HuH-7 (cell line): ENCODE results near the gene SMIM41.
"Not testable (repeated sequence)": the region's sequence is repeated elsewhere in the genome, so short reads cannot be mapped to it uniquely, and the experiment has no call there.

Source experiments
- DNase-seq: peaks from one replicate; pipeline ENCODE4 v3.0.0; 2011; ENCODE audit warnings: low spot score

Gene SMIM41

DNA sequence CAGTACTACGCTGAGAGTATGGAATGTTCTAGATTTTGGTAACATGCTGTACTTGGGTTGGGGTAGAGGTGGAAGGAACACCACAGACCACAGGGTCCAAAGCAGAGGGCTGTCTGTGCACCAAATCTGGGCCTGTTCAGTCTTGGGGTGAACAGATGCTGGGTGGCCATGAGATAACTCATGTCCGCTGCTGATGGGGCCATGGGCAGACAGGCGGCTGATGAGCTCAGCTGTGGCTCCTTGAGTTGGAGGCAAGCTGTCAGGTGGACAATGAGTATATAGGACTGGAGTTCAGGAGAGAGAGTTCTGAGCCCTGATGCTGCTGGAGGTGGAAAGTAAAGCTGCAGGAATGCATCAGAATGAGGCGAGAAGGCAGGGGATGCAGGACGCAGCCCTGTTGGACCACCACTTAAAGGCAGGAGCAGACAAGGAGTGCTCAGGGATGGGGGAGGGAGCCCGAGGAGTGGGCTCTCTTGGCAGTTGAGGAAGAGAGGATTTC is 6.2 kb downstream of the SMIM41 start:
- no peak for DNase-seq

GRCh38 chr12:52086366-52086765 is 6.9 kb downstream of the SMIM41 start:
- no peak for DNase-seq

GRCh38 chr12:52086944-52087835 is 7.7 kb downstream of the SMIM41 start:
- peak; percentile 6 for DNase-seq

- peak; percentile 14 for DNase-seq
Observed at GRCh38 chr12:52087961-52088820, 8.7 kb downstream of the SMIM41 start.

DNA sequence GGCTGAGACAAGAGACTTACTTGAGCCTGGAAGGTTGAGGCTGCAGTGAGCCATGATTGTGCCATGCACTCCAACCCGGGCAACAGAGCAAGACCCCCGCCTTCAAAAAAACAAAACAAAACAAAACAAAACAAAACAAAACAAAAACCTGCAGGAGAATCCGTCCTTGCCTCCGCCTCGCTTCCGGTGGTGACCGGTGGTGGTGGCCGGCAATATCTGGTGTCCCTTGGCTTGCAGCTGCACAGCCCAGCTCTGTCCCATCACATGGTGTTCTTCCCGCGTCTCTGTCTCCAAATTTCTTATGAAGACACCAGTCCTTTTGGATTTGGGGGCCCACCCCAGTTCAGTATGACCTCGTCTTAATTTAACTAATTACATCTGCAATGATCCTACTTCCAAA is 10.0 kb downstream of the SMIM41 start:
- DNase-seq: no peak

GRCh38 chr12:52090291-52090690 is 10.8 kb downstream of the SMIM41 start:
- peak; percentile 3 for DNase-seq

DNA sequence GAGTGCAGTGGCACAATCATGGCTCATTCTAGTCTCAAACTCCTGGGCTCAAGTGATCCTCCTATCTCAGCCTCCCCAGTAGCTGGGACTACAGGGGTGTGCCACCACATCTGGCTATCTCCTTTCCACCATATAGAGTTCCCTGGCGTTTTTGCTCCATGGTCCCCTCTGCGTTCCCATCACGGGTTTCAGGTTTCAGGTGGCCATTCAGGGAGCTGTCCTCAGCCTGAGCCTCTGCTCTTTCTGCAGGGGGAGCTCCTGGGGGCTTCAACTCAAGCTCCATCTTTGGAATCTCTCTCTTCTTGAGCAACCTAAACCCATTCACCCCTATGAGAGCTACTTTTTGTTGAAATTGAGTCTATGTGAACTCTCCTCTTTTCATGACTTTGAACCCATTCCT is 11.6 kb downstream of the SMIM41 start:
- peak; percentile 5 for DNase-seq

GRCh38 chr12:52091869-52092268 is 12.4 kb downstream of the SMIM41 start:
- DNase-seq: no peak

GRCh38 chr12:52093346-52093745 is 13.8 kb downstream of the SMIM41 start:
- no peak for DNase-seq

DNA sequence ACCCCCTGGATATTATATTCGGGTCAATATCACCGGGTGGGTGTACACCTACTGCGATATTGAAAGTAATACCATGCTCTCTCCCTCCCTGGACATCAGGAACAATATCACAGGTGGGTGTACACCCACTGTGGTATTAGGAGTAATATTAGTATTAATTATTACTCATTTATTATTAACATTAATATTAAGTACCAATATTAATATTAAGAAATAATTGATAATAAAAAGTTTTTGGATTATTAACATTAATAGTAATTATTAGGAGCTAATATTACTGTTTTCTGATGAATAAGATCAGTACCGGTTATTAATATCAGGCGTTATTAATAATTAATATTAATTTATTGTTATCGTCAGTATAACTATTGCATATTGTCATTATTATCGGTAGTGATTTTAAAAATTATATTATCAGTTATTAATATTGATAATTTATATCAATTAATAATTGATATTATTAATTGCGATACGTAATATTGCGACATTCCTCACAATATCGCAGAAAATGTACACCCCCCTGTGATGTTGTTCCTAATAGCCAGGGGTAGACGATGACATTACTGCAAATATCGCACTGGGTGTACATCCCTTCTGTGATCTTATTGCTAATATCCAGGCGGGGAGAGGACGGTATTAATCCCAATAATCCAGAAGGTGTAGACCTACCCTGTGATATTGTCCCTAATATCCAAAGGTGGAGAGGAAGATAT is 17.0 kb downstream of the SMIM41 start:
- DNase-seq: no peak

DNA sequence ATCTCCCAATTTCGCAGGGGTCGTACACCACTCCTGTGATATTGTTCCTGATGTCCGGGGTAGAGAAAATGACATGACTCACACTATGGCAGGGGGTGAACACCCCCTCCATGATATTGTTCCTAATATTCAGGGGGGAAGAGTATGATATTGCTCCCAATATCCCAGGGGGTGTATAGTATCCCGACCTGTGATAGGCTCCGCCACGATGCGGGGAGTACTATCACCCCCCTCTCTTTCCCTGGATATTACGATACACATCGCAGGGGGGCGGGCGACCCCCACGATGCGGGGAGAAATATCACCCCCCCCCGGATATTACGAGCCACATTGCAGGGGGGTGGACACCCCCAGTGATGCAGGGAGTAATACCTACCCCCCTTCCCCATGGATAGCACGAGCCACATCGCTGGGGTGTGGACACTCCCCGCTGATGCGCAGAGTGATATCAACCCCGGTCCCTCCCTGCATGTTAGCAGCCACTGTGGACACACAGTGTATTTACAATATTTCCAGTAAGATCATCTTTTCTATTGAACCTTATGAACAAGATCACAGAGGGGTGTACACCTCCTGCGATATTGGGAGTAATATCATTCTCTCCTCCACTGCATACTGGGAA is 17.7 kb downstream of the SMIM41 start:
- DNase-seq: no peak

- DNase-seq: not testable (repeated sequence)
Observed at GRCh38 chr12:52104431-52105089, 25.1 kb downstream of the SMIM41 start.

DNA sequence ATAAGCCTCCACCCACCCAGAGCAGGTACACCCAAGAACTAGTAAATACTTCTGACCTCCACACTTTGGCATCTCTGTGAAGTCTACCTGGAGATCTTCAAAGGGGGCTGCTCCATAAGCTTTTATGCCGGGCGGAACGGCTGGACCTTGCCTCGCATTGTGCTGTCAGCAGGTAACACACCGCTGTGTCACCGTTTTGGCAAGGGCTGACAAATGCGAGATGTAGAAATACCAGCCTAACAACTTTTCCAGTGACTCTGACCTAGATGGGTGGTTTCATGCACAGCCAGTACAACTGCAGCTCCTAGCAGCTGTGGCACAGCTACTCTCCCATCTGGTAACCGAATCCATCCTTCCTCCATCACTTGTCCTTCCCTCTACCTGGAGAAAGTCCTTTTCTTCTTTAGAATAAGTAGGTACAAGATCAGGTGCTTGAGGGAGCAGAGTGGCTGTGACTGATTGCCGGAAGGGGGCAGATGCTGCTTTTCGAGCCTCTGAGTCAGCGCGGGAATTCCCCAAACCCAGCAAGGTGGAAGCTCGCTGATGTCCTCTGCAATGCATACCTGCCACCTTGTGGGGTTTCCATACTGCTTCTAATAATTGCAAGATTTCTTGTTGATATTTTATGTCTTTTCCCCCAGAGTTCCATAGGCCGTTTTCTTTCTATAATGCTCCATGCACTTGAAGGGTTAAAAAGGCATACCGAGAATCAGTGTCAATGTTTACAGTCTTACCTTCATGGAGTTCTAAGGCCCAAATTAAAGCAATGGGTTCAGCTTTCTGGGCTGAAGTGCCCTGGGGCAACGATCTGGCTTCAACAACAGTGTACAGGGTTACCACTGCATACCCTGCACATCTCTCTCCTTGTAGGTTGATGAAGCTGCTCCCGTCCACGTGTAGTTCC is 37.0 kb downstream of the SMIM41 start:
- DNase-seq: not testable (repeated sequence)

DNA sequence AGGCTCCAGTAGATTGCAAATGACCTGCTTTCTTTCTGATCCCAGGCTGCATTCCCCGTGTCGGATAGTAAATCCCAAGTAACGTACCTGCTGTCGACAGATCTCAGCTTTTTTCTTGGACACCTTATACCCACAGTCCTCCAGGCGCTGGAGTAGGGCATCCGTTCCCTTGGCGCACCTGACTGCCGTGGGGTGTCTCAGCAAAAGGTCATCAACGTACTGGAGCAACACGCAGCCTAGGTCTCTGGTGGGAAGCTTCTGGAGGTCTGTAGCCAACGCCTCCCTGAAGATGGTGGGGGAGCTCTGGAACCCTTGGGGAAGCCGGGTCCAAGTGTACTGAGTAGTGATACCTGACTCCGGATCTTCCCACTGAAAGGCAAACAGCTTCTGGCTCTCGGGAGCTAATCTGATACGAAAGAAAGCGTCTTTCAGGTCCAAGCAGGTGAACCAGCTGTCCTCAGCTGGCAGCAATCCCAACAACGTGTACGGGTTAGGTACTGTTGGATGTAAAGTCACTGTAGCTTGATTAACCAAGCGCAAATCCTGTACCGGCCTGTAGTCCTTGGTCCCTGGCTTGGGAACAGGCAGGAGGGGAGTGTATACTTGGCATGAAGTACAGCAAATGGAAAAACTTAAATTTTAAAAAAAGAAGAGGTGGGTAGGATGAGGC is 38.4 kb downstream of the SMIM41 start:
- not testable (repeated sequence) for DNase-seq

GRCh38 chr12:52119398-52120254 is 40.1 kb downstream of the SMIM41 start:
- DNase-seq: peak; percentile 88

GRCh38 chr12:52120951-52121823 is 41.7 kb downstream of the SMIM41 start:
- no peak for DNase-seq

DNA sequence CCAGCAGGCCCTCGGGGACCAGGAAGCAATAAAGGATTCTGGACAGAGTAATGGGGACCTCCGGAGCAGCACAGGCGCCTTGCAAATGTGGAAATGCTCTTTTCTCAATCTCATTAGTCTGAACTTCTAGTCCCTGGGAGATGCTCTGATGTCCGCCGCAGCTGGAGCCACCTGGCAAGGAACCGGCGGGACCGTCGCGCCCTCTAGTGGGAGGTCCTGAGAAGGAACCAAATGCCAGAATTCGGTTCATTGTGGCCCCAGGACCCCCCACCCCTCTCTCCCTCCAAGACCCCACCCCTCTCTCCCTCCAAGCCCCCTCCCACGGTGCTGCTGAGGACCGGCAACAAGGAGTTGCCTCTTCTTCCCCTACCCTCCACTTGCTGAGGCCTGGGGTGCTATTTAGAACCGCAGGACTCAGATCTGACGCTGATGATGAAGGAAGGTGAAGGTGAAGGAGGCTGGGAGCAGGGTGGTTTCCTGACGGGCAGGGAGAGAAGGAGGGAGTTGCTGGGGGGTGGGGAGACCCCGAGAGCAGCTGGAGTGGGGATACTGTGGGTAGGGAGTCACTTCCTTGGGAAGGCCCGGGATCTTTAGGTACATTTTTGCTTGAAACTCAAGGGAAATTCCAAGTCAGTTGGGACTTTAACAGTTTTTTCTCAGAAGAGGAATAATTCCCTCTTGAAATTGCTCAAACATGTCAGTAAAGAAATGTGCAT is 42.5 kb downstream of the SMIM41 start:
- peak; percentile 74 for DNase-seq
